Activated CD8-positive, alpha-beta T cell treated with anti-CD3 and anti-CD28 coated beads, Interleukin-2, amount 10 ng/mL, durations not matched to agents 7 days and 5 days (primary cell): ENCODE measurements around the gene SRSF3. TPM values are rescaled to one million over a fixed set of nuclear protein-coding genes. Genes with fewer than 3 reads are reported as not detected.

Experiments used
- ATAC-seq: fragments of 150-1000 bp; cut with Tn5 transposase; one replicate; pipeline ENCODE4 v1.10.0; 2021; ENCODE audit warnings: moderate library complexity
- CTCF ChIA-PET: fragments of 350-600 bp; sonication (Branson Sonifier 250); formaldehyde crosslinking; loops from one replicate; lab custom pipeline; 2021; ENCODE audit warnings: antibody characterized with exemption; lab: Charles Lee
- POLR2A ChIA-PET: fragments of 350-600 bp; sonication (Branson Sonifier 250); formaldehyde crosslinking; loops from one replicate; lab custom pipeline; 2021; ENCODE audit warnings: antibody characterized with exemption; lab: Charles Lee
- DNase-seq: peaks from one replicate; pipeline ENCODE4 v3.0.0-alpha.2; 2020
- H3K27ac Mint-ChIP-seq: one replicate; pipeline ENCODE4 v1.8.0; 2021; ENCODE audit warnings: mild to moderate bottlenecking, mixed read lengths
- H3K27me3 Mint-ChIP-seq: one replicate; pipeline ENCODE4 v1.8.0; 2021; ENCODE audit warnings: low read depth, mixed read lengths
- H3K36me3 Mint-ChIP-seq: one replicate; pipeline ENCODE4 v1.8.0; 2021; ENCODE audit warnings: low read depth, mixed read lengths
- H3K4me1 Mint-ChIP-seq: one replicate; pipeline ENCODE4 v1.8.0; 2021; ENCODE audit warnings: low read depth, mixed read lengths
- H3K4me3 Mint-ChIP-seq: one replicate; pipeline ENCODE4 v1.8.0; 2021; ENCODE audit warnings: mild to moderate bottlenecking, mixed read lengths
- H3K9me3 Mint-ChIP-seq: one replicate; pipeline ENCODE4 v1.8.0; 2022; ENCODE audit warnings: mixed read lengths; ENCODE audit not compliant: insufficient read depth
- total RNA-seq, 2 experiments: library from RNA; stranded (reverse); gene quantifications; one replicate each; pipeline ENCODE4 v1.2.3, GENCODE V29; 2021

SRSF3 gene
- 100 to 1,000 TPM; 482 to 509 TPM for total RNA-seq

DNA sequence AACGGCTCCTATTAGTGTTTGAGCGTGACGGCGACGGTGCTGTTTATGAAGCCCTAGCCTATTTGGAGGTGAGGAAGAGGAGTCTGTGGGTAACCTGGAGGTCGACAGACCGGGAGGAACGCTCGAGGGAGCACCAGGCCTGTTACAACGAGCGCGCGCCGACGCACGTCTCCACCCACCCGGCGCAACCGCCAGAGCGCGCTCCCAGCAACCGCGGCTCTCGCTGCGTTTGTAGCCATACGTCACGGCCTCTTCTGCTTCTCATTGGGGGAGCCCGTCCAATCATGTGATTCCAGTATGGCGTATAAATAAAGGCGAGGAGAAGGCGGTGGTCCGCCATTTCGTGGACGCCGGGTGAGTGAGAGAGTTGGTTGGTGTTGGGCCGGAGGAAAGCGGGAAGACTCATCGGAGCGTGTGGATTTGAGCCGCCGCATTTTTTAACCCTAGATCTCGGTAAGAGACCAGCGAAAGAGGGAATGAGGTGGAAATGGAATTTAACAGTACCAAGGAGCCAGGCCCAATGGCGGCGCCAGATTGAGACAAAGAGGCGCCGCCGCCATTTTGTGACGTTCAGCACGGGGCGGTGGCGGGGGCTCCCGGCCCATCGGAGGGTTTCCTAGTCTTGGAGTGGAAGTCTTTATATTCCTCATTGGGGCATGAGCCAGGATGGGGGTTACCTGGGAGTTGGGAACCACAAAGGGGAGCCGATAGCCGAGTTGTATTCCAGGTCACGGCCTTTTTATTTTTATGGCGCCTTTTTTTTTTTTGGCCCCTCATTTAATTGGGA lies at the start of gene SRSF3:
Gene SRSF3, plus strand, starts transcription at position 334 of the 787 bp plus-strand sequence. CDS start 2,401 bp downstream, outside the sequence.
- Mint-ChIP-seq H3K36me3 (peaks cover 48% of the 10 kb centered on the region), H3K4me3 (peak within 1 kb of the TSS; percentile 90), H3K4me1 (peaks cover 31% of the 10 kb centered on the region), H3K9me3 (no peaks in the 10 kb centered on the region), H3K27ac (peak within 1 kb of the TSS; percentile 98), H3K27me3 (no peaks in the 10 kb centered on the region)
- DNase-seq (peak; percentile 98), ATAC-seq (peak; percentile 88)
- ChIA-PET POLR2A (interaction anchor here (0.6 to 8.8 kb wide), 15 partner anchors 15 to 913 kb away, joined by 3 to 109 read pairs (median 4); partner anchors contain the start of genes PPIL1 and STK38), CTCF (no interaction called here)

DNA sequence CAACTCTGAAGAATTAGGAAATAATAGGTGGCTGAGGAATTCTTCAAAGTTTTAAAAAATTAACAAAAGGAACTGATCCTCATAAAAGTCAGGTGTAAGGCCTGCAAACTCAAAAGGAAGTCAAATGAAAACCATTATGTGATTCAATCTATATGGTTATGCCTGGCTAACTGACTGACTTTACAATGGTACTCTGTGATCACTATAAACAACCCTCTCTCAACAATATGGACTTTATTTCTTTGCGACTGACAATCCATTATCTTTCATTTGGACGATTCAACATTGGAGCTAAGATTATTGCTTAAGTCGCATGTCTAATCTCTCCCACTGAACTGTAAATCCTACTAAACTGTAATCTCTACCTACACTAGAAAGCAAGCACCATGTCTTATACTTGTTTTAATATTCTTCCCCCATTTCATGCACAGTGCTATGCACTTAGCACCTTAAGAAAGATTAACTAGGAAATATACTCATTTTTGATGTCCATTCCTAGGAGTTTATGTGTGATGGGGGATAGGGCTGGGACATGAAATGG lies 48.3 kb upstream of the SRSF3 start:
- no peak for ATAC-seq
- Mint-ChIP-seq H3K36me3 (peaks cover 35% of the 10 kb centered on the region), H3K27me3 (no peaks in the 10 kb centered on the region), H3K27ac (peak overlapping the region; percentile 91), H3K4me1 (peaks cover 58% of the 10 kb centered on the region), H3K4me3 (peak overlapping the region; percentile 97), H3K9me3 (no peaks in the 10 kb centered on the region)
- ChIA-PET POLR2A (interaction anchor here (0.7 to 5.3 kb wide), 3 partner anchors 10 to 50 kb away, joined by 3 to 109 read pairs (median 3); partner anchors contain the start of gene SRSF3), CTCF (interaction anchor here (0.6 to 2.3 kb wide), 7 partner anchors 26 to 122 kb away, joined by 3 to 15 read pairs (median 3); no protein-coding TSS in a partner anchor)
- DNase-seq, result no peak

DNA sequence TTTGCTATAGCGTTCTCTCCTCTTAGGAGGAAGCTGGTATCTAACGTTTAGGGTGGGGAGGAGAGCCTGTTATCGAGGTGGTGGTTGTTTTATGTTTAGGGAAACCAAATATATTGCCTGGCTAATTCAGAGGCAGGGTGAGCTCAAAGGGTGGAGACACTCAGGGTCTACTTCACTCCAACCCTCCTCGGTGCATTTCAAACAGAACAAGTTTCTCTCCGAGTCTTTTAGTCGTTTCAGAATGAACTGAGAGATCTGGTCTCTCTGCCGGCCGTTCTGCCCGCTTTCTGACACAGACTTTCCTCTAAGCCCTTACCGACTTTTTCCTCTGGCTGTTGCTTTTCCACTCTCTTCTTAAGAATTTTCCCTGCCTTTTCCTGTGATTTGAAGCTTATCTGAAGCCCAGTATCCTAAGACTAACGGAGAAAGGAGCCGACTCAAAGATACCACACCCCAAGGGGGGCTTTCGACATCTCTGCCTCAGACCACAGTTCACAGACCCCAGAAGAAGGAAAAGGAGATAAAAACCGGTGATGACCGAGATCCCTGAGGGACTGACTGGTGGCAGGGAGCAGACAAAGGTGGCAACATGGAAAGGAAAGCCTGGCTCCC lies 47.7 kb upstream of the SRSF3 start:
- H3K36me3 Mint-ChIP-seq, result peaks cover 30% of the 10 kb centered on the region
- peak overlapping the region; percentile 91 for H3K27ac Mint-ChIP-seq
- peak; percentile 41 for DNase-seq
- peak overlapping the region; percentile 97 for H3K4me3 Mint-ChIP-seq
- ChIA-PET POLR2A (interaction anchor here (0.7 to 5.3 kb wide), 3 partner anchors 11 to 49 kb away, joined by 3 to 109 read pairs (median 3); partner anchors contain the start of gene SRSF3), CTCF (interaction anchor here (0.6 to 2.3 kb wide), 4 partner anchors 33 to 70 kb away, joined by 3 to 15 read pairs (median 4); no protein-coding TSS in a partner anchor)
- peaks cover 53% of the 10 kb centered on the region for H3K4me1 Mint-ChIP-seq
- H3K27me3 Mint-ChIP-seq, result no peaks in the 10 kb centered on the region
- ATAC-seq, result peak; percentile 19
- no peaks in the 10 kb centered on the region for H3K9me3 Mint-ChIP-seq

DNA sequence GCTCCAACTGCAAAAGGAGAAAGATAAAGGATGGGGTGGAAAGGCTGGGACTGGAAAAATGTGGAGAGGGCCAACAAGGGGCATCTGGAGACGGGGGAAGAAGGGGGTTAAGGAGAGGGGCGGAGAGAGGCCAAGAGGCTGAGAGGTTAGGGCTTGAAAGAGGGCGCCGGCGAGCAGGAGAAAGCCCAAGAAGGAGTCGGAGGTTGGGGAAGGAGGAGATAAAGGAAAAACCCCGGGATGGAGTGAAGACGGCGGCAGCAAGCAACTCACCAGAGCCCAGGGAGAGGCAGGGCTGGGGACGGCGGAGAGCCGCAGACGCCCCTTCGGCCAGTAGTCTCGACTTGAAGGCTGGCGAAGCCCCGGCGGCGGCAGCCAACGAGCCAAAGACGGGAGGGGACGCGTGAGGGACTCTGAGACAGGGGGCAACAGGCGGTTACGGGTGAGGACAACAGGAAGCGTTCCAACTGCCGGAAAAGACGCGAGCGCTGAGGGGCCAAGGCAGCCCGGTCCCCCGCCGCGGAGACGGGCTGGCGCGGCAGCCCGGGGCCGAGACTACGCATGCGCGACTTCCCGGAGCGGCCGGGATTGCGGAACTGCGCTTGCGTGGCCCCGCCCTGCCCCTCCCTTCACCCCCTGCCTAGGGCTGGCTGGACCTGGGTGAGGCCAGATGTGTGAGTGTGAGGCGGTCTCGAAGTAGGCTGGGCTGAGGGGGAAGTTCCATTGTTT lies 47.1 kb upstream of the SRSF3 start, which contains the start of gene STK38:
Gene STK38, minus strand, starts transcription at position 560 of the 726 bp plus-strand sequence. CDS start 7,277 bp downstream, outside the sequence.
- CTCF ChIA-PET, result interaction anchor here (1.0 to 2.3 kb wide), 4 partner anchors 32 to 69 kb away, joined by 3 to 15 read pairs (median 5); no protein-coding TSS in a partner anchor
- H3K4me3 Mint-ChIP-seq, result peak within 1 kb of the TSS; percentile 97
- peaks cover 24% of the 10 kb centered on the region for H3K36me3 Mint-ChIP-seq
- peak within 1 kb of the TSS; percentile 91 for H3K27ac Mint-ChIP-seq
- no peaks in the 10 kb centered on the region for H3K27me3 Mint-ChIP-seq
- DNase-seq, result peak; percentile 95
- no peaks in the 10 kb centered on the region for H3K9me3 Mint-ChIP-seq
- peak; percentile 89 for ATAC-seq
- peaks cover 46% of the 10 kb centered on the region for H3K4me1 Mint-ChIP-seq
- POLR2A ChIA-PET, result interaction anchor here (1.1 to 5.3 kb wide), 5 partner anchors 16 to 57 kb away, joined by 3 to 109 read pairs (median 4); partner anchors contain the start of gene SRSF3

DNA sequence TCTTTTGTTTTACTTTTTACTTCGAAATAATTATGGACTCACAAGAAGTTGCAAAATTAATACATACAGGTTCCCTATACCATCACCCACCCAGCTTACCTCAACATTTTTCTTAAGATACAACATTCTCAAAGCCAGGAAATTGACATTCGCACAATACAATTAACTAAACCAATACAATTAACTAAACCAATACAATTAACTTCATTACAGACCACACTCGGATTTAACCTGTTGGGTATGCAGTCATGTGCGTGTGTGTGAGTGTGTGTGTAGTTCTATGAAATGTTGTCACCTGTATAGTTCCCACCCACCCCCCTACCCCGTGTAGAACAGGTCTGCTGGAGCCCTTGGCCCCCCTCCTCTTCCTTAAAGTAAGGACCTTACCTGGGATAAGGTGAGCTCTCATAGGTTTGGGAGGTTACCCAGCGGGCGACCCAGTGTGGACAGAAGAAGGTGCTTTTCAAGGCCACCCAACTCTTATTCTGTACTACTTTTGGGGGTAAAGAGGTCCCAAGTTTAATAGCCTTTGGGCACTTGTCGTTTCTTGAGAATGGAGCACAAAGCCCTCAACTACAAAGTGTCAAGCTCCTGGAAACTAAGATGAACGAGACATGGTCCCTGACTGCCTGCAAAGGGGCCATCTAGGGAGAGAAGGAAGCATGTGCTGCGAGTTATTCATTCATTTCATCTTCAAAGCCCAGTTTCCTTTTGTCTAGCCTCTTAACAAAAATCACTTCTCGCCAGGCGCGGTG lies 46.3 kb upstream of the SRSF3 start:
- H3K4me1 Mint-ChIP-seq, result peaks cover 42% of the 10 kb centered on the region
- H3K9me3 Mint-ChIP-seq, result no peaks in the 10 kb centered on the region
- DNase-seq, result no peak
- peak overlapping the region; percentile 97 for H3K4me3 Mint-ChIP-seq
- no peak for ATAC-seq
- CTCF ChIA-PET, result interaction anchor here (1.1 to 1.6 kb wide), 2 partner anchors 10 to 32 kb away, joined by 4 to 6 read pairs; no protein-coding TSS in a partner anchor
- H3K27ac Mint-ChIP-seq, result peak overlapping the region; percentile 91
- POLR2A ChIA-PET, result interaction anchor here (0.6 to 2.5 kb wide), 5 partner anchors 7 to 200 kb away, joined by 3 to 14 read pairs (median 3); partner anchors contain the start of gene SRSF3
- H3K27me3 Mint-ChIP-seq, result no peaks in the 10 kb centered on the region
- peaks cover 24% of the 10 kb centered on the region for H3K36me3 Mint-ChIP-seq

DNA sequence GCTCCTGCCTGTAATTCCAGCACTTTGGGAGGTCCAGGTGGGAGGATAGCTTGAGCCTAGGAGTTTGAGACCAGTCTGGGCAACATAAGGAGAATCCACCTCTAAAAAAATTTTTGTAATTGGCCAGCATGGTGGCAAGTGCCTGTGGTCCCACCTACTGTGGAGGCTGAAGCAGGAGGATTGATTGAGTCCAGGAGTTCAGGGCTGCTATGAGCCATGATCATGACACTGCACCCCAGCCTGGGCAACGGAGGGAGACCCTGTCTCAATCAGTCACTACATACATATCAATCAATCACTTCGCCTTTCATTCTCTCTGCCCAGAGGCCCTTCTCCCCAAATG lies 45.8 kb upstream of the SRSF3 start:
- Mint-ChIP-seq H3K4me3 (no peak overlapping the region), H3K27ac (peak overlapping the region; percentile 12), H3K4me1 (peaks cover 39% of the 10 kb centered on the region), H3K9me3 (no peaks in the 10 kb centered on the region), H3K27me3 (no peaks in the 10 kb centered on the region), H3K36me3 (peaks cover 22% of the 10 kb centered on the region)
- ChIA-PET POLR2A (interaction anchor here (0.6 to 2.5 kb wide), 8 partner anchors 8 to 205 kb away, joined by 3 to 14 read pairs (median 3); partner anchors contain the start of gene SRSF3), CTCF (interaction anchor here (1.6 kb wide), 1 partner anchor 10 kb away, joined by 4 read pairs; no protein-coding TSS in a partner anchor)
- no peak for DNase-seq
- no peak for ATAC-seq

DNA sequence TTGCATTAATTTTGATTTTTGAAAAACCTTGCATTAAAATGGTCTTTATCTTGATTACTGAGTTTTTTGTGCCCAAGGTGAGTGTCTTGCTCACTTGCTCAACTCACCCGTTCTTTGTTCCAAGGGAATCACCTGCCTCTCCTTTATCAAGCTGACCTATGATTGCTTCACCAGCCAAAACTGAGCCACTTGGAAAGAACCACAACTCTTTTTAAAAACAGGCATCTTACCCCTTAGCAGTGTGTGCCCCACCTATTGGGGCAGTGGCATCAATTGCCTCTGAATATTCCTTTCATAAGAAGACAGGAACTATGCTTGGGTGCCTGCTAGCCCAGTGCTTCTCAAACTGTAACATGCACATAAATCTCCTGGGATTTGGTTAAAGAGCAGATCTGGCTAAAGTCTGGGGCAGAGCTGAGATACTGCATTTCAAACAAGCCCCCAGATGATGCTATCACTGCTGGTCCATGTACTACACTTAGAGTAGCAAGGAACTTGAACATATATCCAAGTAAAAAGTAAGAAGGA lies 43.6 kb upstream of the SRSF3 start:
- H3K36me3 Mint-ChIP-seq, result peaks cover 9% of the 10 kb centered on the region
- CTCF ChIA-PET, result no interaction called here
- H3K4me1 Mint-ChIP-seq, result peaks cover 21% of the 10 kb centered on the region
- no peaks in the 10 kb centered on the region for H3K9me3 Mint-ChIP-seq
- POLR2A ChIA-PET, result interaction anchor here (1.3 kb wide), 1 partner anchor 43 kb away, joined by 3 read pairs; the partner anchor contains the start of gene SRSF3
- H3K27me3 Mint-ChIP-seq, result no peaks in the 10 kb centered on the region
- no peak for ATAC-seq
- DNase-seq, result no peak
- no peak overlapping the region for H3K4me3 Mint-ChIP-seq
- H3K27ac Mint-ChIP-seq, result no peak overlapping the region

DNA sequence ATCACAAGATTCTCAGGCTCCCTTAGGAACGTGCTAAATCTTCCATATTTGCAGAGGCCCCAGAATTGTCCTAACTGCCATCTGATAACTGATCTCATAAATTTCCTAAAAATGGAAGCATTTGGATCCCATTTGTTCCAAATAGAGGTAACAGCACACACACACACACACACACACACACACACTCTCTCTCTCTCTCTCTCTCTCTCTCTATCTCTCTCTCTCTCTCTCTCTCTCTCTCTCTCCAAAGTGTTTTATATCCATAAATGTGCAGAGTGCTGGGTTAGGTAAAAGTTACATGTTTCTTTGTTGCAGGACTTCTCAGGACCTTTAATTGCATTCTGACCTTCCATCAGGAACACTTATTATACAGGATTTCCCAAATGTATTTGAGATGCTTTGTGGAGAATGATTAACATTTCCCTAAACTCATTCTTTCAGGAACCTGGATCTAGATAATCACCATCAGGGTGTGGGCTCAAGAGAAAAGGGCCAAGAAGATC lies 38.4 kb upstream of the SRSF3 start:
- H3K4me3 Mint-ChIP-seq, result no peak overlapping the region

DNA sequence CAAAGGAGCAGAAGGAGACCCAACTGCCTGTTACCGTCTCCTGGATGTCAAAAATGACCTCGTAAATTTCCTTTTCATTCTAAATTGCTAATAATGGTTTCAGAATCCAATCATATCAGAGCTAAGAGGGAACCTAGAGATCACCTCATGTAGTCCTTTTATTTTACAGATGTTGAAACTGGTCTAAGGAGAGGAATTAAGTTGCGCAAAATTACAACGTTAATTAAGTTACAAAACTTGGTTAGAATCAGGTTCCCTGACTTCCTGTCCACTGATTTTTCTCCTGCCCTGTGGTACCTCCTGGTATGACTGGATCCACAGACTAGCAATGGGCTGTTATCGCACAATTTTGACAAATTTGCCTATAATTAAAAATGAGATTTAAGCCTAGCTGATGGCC lies 37.9 kb upstream of the SRSF3 start:
- CTCF ChIA-PET, result no interaction called here
- DNase-seq, result no peak
- H3K9me3 Mint-ChIP-seq, result no peaks in the 10 kb centered on the region
- H3K4me1 Mint-ChIP-seq, result no peaks in the 10 kb centered on the region
- no peak overlapping the region for H3K4me3 Mint-ChIP-seq
- H3K27me3 Mint-ChIP-seq, result peaks cover 6% of the 10 kb centered on the region
- H3K27ac Mint-ChIP-seq, result no peak overlapping the region
- no peak for ATAC-seq
- POLR2A ChIA-PET, result interaction anchor here (0.6 kb wide), 1 partner anchor 39 kb away, joined by 4 read pairs; no protein-coding TSS in a partner anchor
- H3K36me3 Mint-ChIP-seq, result no peaks in the 10 kb centered on the region

More for the DNA sequence above, 38.4 kb upstream of the SRSF3 start:
- no peak overlapping the region for H3K27ac Mint-ChIP-seq
- H3K27me3 Mint-ChIP-seq, result peaks cover 2% of the 10 kb centered on the region
- ATAC-seq (no peak), DNase-seq (no peak)
- CTCF ChIA-PET, result no interaction called here
- no peaks in the 10 kb centered on the region for H3K36me3 Mint-ChIP-seq
- no peaks in the 10 kb centered on the region for H3K9me3 Mint-ChIP-seq
- POLR2A ChIA-PET, result no interaction called here
- no peaks in the 10 kb centered on the region for H3K4me1 Mint-ChIP-seq
